ENCODE measurements around the gene DTNA.
"Not testable (repeated sequence)": the region's sequence is repeated elsewhere in the genome, so short reads cannot be mapped to it uniquely, and the experiment has no call there.

DTNA gene

DNA sequence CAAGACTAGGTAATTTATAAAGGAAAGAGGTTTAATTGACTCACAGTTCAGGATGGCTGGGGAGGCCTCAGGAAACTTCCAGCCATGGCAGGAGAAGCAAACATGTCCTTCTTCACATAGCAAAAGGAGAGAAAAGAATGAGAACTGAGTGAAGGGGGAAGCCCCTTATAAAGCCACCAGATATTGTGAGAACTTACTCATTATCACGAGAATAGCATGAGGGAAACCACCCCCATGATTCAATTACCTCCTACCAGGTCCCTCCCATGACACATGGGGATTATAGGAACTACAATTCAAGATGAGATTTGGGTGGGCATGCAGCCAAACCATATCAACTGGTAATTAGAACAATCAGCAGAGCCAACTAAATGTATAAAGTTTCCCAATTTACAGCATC is 196.9 kb downstream of the DTNA start:
- not testable (repeated sequence) for DNase-seq (ENCODE audit: low spot score)

DNA sequence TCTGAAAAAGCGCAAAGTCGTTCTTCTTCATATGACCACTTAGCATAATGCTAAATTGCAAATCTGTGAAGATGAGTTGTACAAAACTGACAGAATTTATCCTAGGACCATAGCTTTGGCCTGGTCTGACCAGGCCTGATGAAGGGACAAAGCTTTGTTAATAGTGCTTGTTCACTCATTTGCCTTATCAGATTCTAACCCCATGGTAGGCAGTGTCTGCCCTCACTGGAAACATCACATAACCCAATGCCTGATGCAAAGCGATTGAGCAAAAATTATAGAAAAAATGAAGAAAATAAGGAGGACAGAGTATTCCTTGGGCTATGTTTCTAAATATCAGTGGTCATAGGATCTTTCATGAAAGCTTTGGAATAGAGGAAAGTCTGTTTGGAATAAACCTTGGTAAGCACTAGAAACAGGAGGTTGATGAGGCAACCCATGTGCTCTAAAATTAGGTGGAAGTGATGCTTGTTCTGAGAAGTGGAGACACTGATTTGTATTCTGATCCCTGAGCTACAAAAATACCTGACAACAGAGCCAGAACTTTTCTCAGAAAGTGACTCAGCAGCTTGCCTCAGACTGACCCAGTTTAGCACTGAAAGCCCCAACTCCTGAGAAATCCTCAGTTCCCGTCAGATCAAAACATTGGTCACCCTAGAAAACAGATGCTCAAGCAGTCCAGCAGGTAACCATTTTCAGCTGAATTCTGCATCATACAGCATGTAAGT is 199.7 kb downstream of the DTNA start:
- DNase-seq (ENCODE audit: low spot score): no peak

DNA sequence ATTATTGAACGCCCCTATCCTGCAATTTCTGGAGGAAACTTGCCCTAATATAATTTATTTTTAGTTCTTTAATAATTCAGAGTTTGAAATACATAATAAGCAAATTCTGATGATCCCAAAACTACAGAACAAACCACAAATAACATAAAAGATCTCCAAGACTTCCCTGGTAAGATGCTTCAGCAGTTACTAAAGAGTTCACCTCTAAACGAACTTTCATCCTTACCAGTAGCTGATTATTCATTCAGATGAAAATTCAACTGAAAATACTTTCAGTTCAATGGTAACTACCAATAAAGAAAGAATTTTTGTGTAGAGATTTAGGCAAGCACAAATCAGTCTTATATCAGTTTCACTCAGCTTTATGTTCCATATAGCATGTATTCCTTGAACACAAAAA is 201.0 kb downstream of the DTNA start:
- no peak for DNase-seq (ENCODE audit: low spot score)

DNA sequence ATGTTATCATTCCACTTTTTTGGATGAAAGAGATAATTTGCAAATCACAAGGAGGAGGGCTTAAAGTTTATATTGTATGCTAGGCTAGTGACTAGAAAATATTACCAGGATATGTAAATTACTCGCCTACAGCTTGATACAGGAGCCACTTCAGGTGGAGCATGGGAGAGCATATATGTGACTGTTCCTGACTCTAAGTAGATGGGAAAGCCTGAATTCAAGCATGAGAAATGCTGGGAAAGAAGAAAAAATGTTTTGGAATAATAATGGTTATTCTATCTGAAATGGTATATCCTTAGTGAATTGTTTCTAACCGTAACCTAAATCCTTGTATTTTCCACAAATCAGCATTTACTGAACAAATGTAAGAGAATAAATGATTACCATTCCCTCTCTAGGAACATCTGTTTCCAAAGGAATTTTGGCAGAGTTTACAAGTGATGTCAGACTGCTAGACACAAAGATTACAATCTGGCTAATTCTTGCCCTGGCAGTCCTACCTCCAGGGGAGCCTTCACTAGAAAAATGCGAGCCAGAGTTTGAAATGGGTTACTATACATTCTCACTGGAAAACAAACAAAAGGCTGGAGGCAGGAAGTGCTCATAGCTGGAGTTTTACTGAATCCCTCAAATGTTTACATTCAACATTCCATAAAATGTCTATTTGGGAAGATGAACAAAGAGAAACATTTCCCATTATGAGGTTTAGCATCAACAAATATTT is 201.7 kb downstream of the DTNA start:
- DNase-seq (ENCODE audit: low spot score): no peak

DNA sequence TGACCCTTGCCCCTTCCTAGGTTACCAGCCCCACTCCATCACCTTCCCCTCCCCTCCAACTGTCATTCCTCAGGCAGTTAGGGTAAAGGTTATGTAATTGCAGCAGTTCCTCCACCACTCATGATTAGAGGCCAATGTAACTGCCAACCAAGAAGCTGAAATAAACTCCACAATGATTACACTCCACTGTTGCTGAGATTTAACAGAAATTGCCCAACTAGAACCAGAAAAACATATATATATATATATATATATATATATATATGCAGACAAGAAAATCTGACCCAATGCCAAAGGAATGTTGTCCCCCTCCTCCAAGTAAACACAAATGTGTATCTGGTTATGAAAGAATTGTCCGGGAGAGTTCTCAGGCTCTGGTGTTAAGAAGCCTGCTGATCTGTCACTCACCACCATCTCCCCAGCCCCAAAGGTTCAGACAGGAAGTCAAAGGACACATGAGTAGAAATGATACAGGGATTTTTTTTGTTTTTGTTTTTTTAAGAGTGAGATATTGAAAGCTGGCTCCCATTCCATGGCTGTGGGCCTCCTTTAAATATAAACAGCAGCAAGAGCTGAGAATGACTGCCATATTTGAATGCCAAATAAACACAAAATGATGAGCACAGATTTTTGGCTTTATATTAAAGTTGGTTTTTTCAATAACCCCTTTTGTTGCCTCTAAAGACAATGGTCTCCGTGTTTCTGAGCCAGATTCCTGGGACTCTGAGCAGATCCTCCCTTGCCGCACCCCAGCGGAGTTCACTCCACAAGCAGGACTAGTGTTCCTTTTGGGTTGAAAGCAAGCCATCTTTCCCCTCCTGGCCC is 204.0 kb downstream of the DTNA start:
- DNase-seq (ENCODE audit: low spot score): no peak

DNA sequence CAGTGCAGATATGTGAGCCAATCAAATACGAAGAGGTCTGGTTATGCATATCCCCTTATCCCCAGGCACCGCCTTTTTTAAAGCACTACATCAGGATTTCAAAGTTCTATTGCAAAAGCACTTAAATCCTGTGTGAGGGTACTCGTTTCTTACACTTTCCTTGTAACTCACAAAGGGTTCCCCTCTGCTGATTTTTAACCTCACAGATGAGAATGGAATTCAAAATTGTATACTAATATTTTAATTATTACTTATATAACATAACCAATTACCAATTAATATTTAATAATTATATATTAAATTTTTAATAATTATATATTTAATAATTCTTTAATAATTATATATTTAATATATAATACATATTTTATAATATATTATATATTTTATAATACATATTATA is 204.9 kb downstream of the DTNA start:
- DNase-seq (ENCODE audit: low spot score): no peak

DNA sequence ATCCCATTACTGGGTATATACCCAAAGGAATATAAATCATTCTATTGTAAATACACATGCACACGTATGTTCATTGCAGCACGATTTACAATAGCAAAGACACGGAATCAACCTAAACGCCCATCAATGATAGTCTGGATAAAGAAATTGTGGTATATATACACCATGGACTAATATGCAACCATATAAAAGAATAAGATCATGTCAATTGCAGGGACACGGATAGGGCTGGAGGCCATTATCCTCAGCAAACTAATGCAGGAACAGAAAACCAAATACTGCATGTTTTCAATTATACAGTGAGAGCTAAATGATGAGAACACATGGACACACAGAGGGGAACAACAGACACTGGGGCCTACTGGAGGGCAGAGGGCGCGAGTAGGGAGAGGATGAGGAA is 206.4 kb downstream of the DTNA start:
- DNase-seq (ENCODE audit: low spot score): not testable (repeated sequence)

DNA sequence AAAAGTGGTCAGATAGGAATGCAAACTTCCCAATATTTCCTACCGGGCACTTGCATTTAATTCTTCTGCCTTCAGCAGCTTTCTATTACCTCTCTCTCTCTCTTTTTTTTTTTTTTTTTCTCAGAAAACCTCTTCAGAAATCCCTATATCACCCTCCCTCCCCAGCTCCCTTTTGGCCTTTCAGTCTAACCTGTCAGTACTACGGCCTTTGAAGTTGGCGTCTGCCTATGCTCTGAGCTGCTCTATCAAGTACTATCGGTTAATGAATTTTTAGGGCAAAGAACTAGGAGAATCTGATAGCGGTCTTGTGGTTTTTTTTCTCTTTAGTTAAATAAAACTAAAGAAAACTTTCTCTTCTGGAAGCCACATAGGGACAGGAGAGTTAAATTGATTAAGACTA is 208.8 kb downstream of the DTNA start:
- no peak for DNase-seq (ENCODE audit: low spot score)

DNA sequence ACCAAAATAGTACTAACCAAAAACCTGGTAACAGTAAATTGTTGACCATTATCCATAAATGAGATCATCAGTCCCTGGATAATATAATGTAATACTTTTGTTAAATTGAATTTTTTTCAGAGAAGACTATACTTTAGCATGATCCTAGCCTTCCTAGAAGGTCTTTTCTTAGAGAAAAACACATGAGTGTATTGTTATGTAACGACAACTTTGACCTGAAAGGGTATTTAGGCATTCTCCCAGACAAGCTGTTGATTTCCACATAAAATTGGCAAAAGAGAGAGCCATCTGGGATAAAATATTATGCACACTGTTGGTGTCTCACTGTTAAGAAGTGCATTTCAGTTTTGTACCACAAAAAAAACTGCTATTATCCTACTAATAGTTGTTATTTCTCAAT is 211.1 kb downstream of the DTNA start:
- no peak for DNase-seq (ENCODE audit: low spot score)

DNA sequence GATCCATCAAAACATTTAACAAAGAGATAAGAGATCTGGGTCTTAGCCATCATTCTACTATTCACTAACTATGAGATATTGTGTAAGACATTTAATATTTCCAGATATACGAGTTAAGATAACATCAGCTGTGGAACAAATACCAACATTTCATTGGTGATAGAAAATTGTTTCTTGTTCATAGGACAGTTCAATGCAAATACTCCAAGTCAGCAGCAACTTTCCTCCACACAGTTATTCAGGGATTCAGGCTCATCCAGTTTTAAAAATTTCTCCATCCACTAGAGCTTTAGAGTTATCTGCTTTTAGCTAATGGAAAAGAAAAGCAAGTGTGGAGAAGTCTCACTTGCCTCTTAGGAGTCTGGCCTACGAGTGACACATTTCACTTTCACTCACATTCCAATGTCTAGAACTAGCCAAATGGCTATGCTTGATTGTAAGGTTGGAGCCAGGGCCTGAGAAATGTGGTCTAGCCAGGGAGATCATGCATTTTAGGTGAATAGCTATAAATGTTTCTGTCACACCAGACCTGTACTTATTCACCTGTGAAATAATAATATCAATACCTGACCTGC is 211.8 kb downstream of the DTNA start:
- DNase-seq (ENCODE audit: low spot score): no peak

DNA sequence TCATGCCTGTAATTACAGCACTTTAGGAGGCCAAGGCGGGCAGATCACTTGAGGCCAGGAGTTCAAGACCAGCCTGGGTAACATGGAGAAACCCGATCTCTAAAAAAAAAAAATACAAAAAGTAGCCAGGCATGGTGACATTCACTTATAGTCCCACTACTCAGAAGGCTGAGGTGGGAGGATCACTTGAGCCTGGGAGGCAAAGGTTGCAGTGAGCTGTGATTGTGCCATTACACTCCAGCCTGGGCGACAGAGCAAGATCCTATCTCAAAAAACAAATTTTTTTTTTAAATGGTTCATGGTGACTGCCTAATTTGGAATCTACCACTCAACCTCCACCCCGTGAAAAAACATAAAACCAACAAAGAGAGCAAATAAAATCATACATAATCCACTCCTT is 212.5 kb downstream of the DTNA start:
- not testable (repeated sequence) for DNase-seq (ENCODE audit: low spot score)

DNA sequence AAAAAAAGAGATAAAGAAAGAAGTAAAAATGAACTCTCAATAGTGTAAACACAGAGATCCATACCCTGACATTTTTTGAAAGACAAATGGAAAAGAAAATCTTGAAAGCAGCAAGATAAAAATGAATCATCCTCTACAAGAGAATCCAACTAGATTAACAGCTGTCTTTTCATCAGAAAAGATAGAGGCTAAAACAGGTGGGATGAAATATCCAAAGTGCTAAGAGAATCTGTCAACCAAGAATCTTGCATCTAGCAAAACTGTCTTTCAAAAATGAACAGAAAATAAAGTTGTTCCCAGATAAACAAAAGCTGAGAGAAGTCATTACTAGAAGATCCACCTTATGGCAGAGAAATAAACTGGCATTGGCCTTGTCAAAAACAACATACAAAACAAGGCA is 213.8 kb downstream of the DTNA start:
- no peak for DNase-seq (ENCODE audit: low spot score)

DNA sequence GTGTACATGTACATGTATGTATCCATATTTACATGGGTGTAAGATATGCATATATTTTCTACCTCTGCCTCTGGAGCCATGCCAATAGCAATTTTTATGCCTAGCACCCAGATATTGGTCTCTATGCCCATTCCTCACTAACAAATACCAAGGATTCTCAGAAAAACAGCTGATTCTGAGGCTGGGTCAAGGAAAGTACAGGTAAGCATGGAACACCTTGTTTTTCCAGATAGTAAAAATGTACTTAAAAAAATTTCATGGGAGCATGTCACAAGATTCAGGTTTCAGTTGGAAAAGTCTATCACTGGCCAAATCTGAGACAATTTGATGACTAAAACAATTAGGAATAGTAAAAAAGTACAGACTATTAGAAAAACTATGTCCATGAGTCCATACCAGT is 216.6 kb downstream of the DTNA start:
- no peak for DNase-seq (ENCODE audit: low spot score)

DNA sequence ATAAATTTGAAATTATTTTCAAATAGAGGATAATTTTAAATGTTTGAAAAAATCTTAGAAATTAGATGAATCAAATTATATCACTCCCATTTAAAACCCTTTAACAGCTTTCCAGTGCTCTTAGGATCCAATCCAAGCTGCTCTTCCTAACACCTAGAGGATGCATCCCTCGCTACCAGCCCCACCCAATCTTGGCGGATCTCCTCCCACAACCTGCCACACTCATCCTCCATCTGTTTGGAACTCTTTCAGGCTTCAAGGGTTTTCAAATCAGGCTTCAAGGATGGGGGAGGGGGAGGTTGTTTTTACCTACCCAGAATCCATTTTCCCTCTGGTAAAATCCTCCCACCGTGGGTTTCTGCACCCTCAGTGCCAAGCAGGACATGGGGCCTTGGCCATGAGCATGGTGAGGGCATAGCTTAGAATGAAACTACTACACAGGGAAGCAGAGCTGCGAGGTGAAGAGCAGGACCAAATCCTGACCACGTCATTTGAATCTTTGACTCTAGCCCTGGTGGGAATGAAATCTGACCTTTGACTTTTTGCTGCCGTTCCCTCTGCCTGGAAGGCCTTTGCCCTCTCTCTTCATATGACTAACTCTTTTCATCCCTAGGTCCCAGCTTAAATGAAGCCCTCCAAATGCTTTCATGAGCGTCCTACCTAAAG is 218.1 kb downstream of the DTNA start:
- no peak for DNase-seq (ENCODE audit: low spot score)

DNA sequence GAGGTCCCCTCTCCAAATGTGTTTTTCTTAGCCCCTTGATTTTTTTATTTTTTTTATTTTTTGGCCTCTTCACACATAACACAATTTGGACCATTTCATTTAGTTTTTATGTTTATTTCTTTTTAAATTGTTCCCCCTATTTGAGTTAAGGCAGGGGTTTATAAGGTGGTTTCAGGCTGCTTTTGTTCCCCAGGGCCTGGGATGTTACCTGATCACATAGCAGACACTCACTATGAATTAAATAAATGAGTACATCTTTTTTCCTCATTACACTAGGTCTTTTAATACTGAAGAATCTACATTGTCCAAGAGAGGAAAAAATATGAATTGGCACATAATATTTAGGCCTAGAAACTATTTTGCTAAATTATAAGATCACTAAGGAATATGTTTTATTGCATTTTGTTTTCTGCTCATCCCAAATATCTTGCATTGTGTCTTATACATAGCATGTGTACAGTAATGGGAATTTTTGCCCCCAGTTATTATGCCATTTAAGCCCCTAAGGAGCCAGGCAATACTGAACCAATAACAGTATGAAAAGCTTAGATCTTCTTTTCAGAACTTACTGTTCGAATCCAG is 218.7 kb downstream of the DTNA start:
- no peak for DNase-seq (ENCODE audit: low spot score)

DNA sequence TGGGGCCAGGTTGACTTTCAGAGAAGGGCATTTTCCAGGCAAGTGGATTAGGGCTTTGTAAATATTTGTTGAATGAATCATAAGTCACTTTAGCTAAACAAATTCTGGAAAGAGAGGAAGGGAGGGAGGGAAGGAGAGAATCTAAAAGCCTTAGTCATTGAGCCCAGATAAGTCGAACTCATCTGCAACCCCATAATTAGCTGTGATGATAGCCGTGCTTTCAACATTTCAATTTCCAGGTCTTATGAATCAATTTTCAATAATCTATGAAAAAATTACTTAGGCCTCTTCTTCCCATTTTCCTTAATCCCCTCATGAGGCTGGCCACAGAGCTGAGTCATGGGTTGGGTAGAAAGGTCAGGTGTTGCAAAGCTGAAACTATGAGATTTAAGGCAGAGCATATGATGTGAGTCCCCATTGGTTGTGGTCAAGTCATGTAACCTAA is 219.3 kb downstream of the DTNA start:
- DNase-seq (ENCODE audit: low spot score): peak; percentile 71

DNA sequence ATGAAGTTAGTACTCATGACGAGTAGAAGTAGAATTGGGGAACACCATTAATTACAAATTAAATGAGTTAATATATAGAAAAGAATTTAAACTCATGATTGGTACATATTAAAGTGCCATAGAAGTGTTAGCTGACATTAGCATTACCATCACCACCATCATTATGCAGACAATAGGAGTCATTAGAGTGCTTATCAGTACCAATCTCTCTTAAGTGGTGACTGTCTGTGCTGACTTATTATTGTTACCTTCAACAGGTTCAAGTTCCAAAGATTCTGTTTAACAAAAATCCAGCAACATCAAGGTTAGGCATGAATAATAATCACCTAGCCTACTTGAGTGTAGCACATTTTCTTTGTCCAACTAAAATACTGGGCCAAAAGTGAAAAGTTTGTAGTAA is 222.3 kb downstream of the DTNA start:
- DNase-seq (ENCODE audit: low spot score): no peak

DNA sequence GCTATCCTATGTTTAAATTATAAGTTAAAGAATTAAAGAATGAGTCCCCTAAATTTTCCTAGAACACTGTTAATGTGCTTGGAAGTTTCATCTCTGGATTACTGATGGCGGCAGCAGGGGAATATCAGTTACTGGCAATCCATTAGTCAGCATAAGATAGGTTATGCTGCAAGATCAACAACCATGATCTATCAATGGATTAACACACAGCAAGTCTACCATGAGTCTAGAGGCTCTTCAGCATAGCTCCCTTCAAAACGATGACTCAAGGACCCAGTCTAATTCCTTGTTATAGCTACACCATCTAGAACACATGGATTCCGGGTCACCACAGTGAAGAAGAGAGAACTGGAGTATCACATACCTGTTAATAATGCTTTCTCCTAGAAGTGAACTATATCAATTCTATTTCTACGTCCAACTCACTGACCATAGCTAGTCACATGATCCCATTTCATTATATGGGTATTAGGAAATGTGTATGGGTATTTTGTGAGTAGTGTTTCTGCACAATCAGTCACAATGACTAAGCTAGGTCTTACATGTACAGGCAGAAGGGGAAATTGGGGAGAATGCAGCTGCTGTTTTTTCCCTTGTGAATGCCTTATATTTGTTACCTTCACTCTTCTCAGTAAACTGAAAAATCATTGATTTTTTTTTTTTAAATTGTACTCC is 222.8 kb downstream of the DTNA start:
- DNase-seq (ENCODE audit: low spot score): no peak

DNA sequence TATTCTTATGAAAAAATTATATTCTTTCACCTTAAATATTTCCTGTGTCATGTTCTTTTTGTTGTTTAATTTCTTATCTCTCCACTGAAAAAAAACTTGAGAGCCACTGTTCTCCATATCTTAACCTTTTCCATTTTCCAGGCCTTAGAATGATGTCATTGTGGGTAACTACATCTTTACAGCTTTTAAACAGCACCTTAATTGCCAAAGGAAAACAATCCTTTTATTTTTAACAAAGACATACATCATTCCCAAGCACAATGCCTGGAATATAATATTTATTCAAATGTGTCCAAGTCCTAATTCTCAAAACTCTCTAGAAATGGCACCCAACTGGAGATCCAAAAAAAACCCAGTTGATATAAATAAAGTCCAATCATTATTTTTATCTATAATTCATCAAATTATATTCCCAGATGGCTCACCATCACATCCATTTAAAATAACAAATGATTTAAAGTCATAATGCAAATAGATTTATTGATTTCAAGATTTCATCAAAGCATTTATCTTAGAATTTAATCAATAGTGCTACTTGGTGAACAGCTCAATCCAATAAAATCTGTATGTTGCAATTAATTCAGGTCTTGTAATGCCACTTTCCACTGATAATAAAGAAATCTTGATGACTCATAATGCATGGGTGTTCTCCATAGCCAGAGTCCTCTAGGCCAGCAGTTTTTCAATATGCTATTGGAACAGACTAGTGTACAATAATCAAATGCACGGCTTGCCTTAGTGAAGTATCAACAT is 224.0 kb downstream of the DTNA start:
- no peak for DNase-seq (ENCODE audit: low spot score)

DNA sequence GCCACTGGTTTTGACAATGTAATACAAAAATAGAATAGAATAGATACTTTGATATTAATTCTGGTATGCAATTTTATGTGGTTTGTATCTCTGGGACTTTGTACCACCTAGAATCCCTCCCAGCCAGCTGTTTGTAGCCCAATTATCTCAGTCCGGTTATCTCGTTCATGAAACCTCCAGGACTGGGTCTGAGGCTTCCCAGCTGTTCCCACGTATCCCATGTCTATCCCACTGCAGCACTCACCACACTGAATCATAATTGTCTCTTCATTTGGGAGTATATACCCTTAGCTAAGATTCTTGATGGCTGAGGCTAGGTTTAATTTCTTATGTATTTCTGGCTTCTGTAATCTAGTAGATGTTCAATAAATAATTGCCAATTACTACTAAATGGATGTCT is 226.7 kb downstream of the DTNA start:
- DNase-seq (ENCODE audit: low spot score): no peak

Measured in LoVo (cell line).